Fibroblast of lung (primary cell): Measurements from ENCODE around the gene GTF3C6. TPM values are rescaled to one million over a fixed set of nuclear protein-coding genes. Genes with fewer than 3 reads are reported as not detected.
"Not testable (repeated sequence)": the region's sequence is repeated elsewhere in the genome, so short reads cannot be mapped to it uniquely, and the experiment has no call there.

Experiments
- DNase-seq, 2 donors: peaks; one replicate each; pipeline versions ENCODE4 v3.0.0 to v3.0.0-alpha.2; 2010; ENCODE audit warnings: low read depth in 2 of 2
- H2AFZ ChIP-seq: 2 replicates; pipeline ENCODE4 v1.5.1; 2012; ENCODE audit warnings: low read length, control low read depth, inconsistent platforms
- H3K27ac ChIP-seq: 2 replicates; pipeline ENCODE4 v1.5.1; 2011; ENCODE audit warnings: low read length, control low read depth; ENCODE audit not compliant: insufficient read depth
- H3K27me3 ChIP-seq: 2 replicates; pipeline ENCODE4 v1.5.1; 2011; ENCODE audit warnings: mild to moderate bottlenecking, low read length; ENCODE audit not compliant: control insufficient read depth, insufficient read depth
- H3K36me3 ChIP-seq: 2 replicates; pipeline ENCODE4 v1.5.1; 2011; ENCODE audit warnings: low read length; ENCODE audit not compliant: control insufficient read depth, insufficient read depth
- H3K4me1 ChIP-seq: 2 replicates; pipeline ENCODE4 v1.5.1; 2011; ENCODE audit warnings: low read length; ENCODE audit not compliant: control insufficient read depth, insufficient read depth; ENCODE audit errors: extremely low read depth
- H3K4me2 ChIP-seq: 2 replicates; pipeline ENCODE4 v1.5.1; 2011; ENCODE audit warnings: low read length, control low read depth; ENCODE audit not compliant: insufficient read depth; ENCODE audit errors: extremely low read depth
- H3K4me3 ChIP-seq, 4 experiments: fragments of 200-600 bp in 1 of 4; sonication (generic) in 1 of 4; replicated peaks in 1 of 4; 2 replicates each; pipeline ENCODE4 v1.5.1; 2011 to 2016; ENCODE audit warnings: low read length in 4 of 4, low read depth in 3 of 4, mild to moderate bottlenecking in 3 of 4, control low read depth in 2 of 4, inconsistent platforms in 1 of 4, mixed read lengths in 1 of 4; ENCODE audit not compliant: insufficient read depth in 1 of 4; ENCODE audit errors: control extremely low read depth in 1 of 4
- H3K79me2 ChIP-seq: 2 replicates; pipeline ENCODE4 v1.5.1; 2012; ENCODE audit warnings: mild to moderate bottlenecking, low read length, inconsistent platforms; ENCODE audit not compliant: control insufficient read depth, insufficient read depth
- H3K9ac ChIP-seq: 2 replicates; pipeline ENCODE4 v1.5.1; 2011; ENCODE audit warnings: mild to moderate bottlenecking, low read length, control low read depth; ENCODE audit not compliant: insufficient read depth
- H3K9me3 ChIP-seq: 2 replicates; pipeline ENCODE4 v1.5.1; 2012; ENCODE audit warnings: low read depth, low read length; ENCODE audit not compliant: control insufficient read depth, insufficient read depth
- H4K20me1 ChIP-seq: 2 replicates; pipeline ENCODE4 v1.5.1; 2011; ENCODE audit warnings: low read length; ENCODE audit not compliant: control insufficient read depth, insufficient read depth; ENCODE audit errors: extremely low read depth
- CTCF ChIP-seq, 2 donors: IDR thresholded peaks in 1 of 2; conservative IDR thresholded peaks in 1 of 2; 1 replicate in 1 of 2; 2 replicates in 1 of 2; pipeline ENCODE4 v1.5.1; 2011 to 2012; ENCODE audit warnings: low read length in 2 of 2, control low read depth in 1 of 2, inconsistent platforms in 1 of 2, low read depth in 1 of 2, mild to moderate bottlenecking in 1 of 2
- EZH2 ChIP-seq: IDR thresholded peaks from 2 replicates; pipeline ENCODE4 v1.5.1; 2012; ENCODE audit warnings: low read length, control low read depth, mild to moderate bottlenecking; ENCODE audit errors: missing control alignments
- polyA plus RNA-seq, 2 donors: library from polyadenylated mRNA; depleted of rRNA in 1 of 2; stranded (reverse) in 1 of 2; unstranded in 1 of 2; fragments of >200 nt; gene quantifications; 2 replicates each; pipeline ENCODE4 v1.2.1, GENCODE V29; 2011 to 2012; ENCODE audit warnings: missing spikeins in 1 of 2
- total RNA-seq: library from RNA; depleted of rRNA; stranded (reverse); fragments of >200 nt; gene quantifications from 2 replicates; pipeline ENCODE4 v1.2.1, GENCODE V29; 2014

GTF3C6 gene
- total and polyA plus RNA-seq, 2 donors (not counting 1 experiment from before 2014, with no cell fraction given), result 44.3 to 74.4 TPM

- no peaks in the 10 kb centered on the region for H3K79me2 ChIP-seq
- H3K9me3 ChIP-seq, result no peaks in the 10 kb centered on the region
- no peaks in the 10 kb centered on the region for H3K27me3 ChIP-seq
- no peak overlapping the region for H3K4me2 ChIP-seq
- no peak overlapping the region for H3K27ac ChIP-seq
- peak overlapping the region; percentile 1 for H2AFZ ChIP-seq
- H4K20me1 ChIP-seq, result no peaks in the 10 kb centered on the region
- H3K4me1 ChIP-seq, result peaks cover 2% of the 10 kb centered on the region
- H3K36me3 ChIP-seq, result no peaks in the 10 kb centered on the region
- TF ChIP-seq CTCF (conservative IDR thresholded peaks at IDR 0.05 in 1 of 2, IDR thresholded peaks at IDR 0.05 in 1 of 2; ENCODE audit: low read depth in 1 of 2, low read length in 2 of 2), result no peak
- TF ChIP-seq EZH2, result no peak
- H3K4me3 ChIP-seq, result no peak overlapping the region
- peak; percentile 53 to 73 for DNase-seq
- H3K9ac ChIP-seq, result no peak overlapping the region
Observed at GRCh38 chr6:110951986-110952794, 6.3 kb upstream of the GTF3C6 start.

- H3K4me3 ChIP-seq, result no peak overlapping the region
- H3K9ac ChIP-seq, result no peak overlapping the region
- peaks cover 2% of the 10 kb centered on the region for H3K79me2 ChIP-seq
- no peaks in the 10 kb centered on the region for H3K9me3 ChIP-seq
- TF ChIP-seq CTCF (conservative IDR thresholded peaks at IDR 0.05 in 1 of 2, IDR thresholded peaks at IDR 0.05 in 1 of 2; ENCODE audit: low read depth in 1 of 2, low read length in 2 of 2) (no peak), EZH2 (no peak)
- H3K27me3 ChIP-seq, result no peaks in the 10 kb centered on the region
- no peak overlapping the region for H3K27ac ChIP-seq
- H3K36me3 ChIP-seq, result no peaks in the 10 kb centered on the region
- no peak for DNase-seq
- no peak overlapping the region for H3K4me2 ChIP-seq
- peaks cover 2% of the 10 kb centered on the region for H3K4me1 ChIP-seq
- no peaks in the 10 kb centered on the region for H4K20me1 ChIP-seq
- H2AFZ ChIP-seq, result no peak overlapping the region
Observed at GRCh38 chr6:110953633-110954303, 4.7 kb upstream of the GTF3C6 start.

- TF ChIP-seq CTCF (conservative IDR thresholded peaks at IDR 0.05 in 1 of 2, IDR thresholded peaks at IDR 0.05 in 1 of 2; ENCODE audit: low read depth in 1 of 2, low read length in 2 of 2) (no peak), EZH2 (no peak)
- Histone ChIP-seq H3K27me3 (no peaks in the 10 kb centered on the region), H3K4me2 (peak overlapping the region; percentile 35), H3K79me2 (peaks cover 10% of the 10 kb centered on the region), H3K4me3 (no peak overlapping the region), H4K20me1 (no peaks in the 10 kb centered on the region), H3K9ac (no peak overlapping the region), H2AFZ (no peak overlapping the region), H3K9me3 (no peaks in the 10 kb centered on the region), H3K4me1 (no peaks in the 10 kb centered on the region), H3K36me3 (no peaks in the 10 kb centered on the region), H3K27ac (no peak overlapping the region)
- no peak for DNase-seq
Observed at GRCh38 chr6:110960014-110960390, 1.5 kb downstream of the GTF3C6 start.

GRCh38 chr6:110962636-110963035 lies 4.1 kb downstream of the GTF3C6 start:
- H3K27me3 ChIP-seq, H4K20me1 ChIP-seq, H3K9me3 ChIP-seq, H3K9ac ChIP-seq, H3K79me2 ChIP-seq, H3K4me2 ChIP-seq, H3K4me1 ChIP-seq, H3K27ac ChIP-seq, DNase-seq, H2AFZ ChIP-seq, H3K4me3 ChIP-seq, H3K36me3 ChIP-seq: not testable (repeated sequence)
